CD4-positive, alpha-beta T cell treated with Interleukin-4 for 4 hours (primary cell): ENCODE results near the gene AUTS2.
A peak's percentile ranks its signal among the peaks of the same experiment; 100 is the strongest.
"Not testable (repeated sequence)": the region's sequence is repeated elsewhere in the genome, so short reads cannot be mapped to it uniquely, and the experiment has no call there.

Experiments
- DNase-seq: peaks from one replicate; pipeline ENCODE4 v3.0.0-alpha.2; 2020

The AUTS2 gene

DNA sequence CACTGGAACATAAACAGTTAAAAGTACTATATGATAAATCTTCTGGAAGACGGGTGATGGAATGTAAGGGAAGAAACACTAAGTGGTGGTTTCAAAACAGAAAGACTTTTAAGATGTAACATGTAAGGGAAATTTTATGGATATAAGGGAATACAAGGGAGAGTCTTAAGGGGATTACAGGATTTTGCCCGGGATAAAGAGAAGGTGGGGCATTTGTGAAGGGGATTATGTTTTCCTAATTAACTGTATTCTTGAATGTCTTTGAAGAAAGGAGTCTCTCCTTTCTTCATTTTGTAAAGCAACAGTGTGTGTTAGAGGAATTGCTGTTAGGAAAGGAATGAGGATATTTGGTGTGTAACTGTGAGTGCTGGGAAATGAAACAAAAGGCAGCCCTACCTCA lies 745.2 kb downstream of the AUTS2 start:
- DNase-seq, result no peak

DNA sequence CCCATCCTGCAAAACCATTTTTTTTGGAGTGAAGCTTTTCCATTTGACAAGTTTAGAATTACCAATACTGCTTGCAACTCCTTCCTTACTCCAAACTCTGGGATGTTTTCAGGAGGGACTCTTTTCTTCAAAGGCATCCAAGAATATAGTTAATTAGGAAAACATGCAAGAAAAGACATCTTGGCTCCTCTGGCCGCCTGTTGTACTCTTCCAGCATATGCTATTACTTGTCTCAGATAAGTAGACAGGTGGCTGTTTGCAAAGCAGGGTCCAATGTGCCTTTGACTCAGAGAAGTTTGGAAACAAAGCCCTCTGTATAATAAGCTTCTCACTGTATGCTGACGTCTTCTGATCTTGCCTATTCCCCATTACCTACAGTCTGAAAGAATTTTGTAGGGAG lies 746.5 kb downstream of the AUTS2 start:
- DNase-seq, result no peak

DNA sequence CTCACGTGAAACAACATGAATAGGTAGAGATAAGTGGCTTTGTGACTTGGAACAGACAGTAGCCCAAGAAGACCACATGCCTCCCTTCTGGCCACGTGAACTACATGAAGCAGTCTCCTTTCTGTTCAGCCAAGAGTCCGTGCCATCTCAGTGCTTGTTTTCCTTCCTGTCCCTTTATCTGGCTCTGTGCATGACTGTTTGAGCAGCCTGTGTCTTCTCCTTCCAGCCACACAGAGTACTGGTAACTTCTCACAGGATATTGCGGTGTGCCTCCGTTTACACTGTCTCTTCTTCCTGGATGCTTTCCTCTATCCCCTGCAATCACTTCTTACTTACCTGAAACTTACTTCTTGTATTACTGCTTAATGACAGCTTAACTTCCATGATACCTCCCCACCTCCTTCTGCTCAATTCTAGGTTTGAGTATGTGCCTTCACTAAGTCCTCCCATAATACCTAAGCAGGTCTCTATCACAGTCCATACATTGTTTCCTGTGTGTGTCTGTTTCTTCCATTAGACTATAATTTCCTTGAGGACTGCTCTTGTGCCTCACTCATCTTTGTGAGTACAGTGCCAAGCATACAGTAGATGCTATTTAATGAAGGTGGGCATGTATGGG lies 748.7 kb downstream of the AUTS2 start:
- DNase-seq, result no peak

DNA sequence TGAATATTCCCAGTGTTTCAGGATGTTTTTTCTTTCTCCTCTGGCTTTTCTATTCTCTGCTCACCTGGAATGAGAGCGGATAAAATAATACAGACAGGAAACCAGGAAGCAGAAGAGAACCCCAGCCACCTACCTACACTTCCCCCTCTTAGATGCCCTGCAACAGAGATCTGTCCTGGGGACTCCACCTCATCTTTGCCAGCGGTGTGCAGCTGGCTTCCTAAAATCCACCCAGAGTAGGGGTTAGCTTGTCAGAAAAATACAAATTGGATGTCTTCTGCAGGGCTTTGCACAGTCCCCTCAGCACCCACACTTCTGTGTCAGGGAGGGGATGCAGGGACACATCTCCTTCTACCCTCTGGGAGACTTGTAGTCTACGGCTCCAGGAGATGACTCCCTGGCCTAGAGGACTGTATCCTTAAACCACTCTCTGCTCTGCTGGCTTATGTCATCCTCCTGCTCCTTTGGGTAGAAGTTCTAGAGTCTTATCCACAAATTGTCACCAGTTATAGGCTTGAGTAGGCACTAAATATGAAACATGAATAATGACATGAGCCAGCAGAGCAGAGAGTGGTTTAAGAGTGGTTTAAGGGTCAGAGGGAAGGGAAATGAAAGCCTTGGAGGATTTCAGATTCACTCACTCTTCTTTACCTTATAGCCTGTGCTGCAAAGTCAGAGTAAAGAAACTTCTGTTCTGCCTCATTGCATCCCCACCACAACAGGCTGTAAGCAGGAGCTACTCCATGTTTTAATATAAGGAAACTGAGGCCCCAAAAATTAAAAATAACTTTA lies 749.4 kb downstream of the AUTS2 start:
- no peak for DNase-seq

DNA sequence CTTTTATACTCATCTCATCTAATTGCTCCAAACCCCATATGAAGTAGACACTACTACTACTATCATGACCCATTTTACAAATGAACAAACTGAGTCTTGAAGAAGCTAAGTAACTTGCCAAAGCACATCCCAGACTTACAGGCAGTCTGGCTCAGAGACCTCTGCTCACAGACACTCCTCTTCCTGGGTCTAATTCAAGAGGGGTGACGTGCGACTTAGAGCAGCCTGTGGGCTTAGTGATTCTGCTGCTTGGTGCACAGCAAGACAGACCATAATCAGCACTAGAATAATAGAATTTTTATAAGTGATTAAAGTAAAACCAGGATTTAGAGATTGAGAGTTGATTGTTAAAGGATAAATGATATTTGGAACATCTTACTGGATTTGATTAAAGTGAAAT lies 750.8 kb downstream of the AUTS2 start:
- DNase-seq, result no peak

DNA sequence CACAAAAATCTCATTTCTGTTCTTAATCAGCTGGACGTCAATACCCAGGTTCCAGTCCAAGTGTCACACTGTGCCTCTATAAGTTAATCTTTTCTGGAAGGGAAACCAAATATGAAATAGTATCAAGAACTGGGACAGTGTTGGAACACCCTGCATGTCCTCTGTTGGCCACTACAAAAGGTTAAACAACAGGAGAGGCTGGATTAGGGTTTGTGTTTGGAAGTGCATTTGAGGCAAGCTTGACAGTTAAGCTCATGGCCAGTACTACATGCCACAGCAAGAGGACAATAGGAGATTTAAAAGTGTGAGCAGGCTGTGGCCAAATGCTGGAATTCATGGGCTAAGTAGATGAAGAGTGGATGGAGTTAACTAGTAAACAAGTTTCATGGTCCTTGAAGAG lies 751.5 kb downstream of the AUTS2 start:
- DNase-seq, result no peak

DNA sequence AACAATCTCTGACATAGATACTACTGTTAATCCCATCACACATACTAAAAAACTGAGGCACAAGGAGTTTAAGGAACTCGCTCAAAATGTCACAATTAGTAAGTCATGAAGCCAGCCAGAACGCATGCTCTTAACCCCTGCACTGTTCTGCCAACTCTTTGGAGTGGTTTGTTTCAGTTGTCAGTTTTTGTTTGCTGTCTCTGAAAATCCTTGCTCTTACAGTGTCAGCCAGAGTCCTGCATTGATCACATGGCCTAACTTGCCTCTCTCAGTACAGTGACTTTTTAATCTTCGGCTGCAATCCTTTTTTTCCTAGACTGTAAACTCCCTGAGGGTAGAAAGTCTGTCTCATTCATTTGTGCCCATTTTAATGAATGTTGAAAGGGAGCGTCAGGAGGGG lies 753.8 kb downstream of the AUTS2 start:
- no peak for DNase-seq

DNA sequence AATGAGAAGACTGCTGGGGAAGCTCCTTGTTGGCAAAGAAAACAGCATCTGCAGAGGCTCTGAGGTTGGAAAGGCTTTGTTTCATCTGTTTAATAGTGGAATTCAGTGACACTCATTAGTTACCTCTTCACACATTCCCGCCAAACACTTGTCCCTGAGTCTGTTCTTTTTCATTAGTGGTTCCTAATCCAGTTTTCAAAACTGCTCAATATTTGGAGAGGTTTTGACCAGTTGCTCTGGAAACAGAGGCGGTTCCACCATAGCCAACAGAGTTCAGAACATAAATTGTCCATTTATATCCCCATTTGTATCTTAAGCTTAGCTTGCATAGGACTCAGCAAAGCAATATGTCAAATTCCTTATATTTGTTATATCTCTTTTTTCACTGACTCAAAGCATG lies 754.6 kb downstream of the AUTS2 start:
- DNase-seq, result no peak

DNA sequence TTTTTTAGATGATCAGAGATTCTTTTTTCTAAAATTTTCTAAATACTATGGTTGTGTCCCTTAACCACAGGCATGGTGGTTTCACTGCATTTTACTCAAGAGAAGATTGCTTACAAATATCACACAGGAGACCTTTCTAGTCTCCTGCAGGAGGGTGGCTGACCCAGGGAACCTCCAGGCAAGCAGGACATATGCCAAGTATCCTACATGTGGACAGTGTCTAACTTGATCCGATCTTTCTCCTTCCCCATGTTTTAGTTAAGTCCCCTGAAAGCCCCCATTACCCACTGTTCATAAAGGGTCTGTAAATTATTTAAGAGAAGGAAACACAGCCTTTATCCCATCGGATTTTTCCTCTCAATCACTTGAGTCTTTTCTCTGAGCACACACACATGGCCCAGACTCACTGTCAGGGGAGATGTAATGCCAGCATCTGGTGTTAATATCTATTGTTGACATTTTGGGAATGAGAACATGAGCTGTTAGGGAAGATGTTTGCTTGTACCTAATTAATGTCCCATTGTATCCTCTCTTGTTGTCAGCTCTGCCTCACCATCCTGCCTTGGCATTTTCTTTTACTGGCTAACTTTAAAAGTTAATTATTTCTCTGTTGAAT lies 755.2 kb downstream of the AUTS2 start:
- no peak for DNase-seq

DNA sequence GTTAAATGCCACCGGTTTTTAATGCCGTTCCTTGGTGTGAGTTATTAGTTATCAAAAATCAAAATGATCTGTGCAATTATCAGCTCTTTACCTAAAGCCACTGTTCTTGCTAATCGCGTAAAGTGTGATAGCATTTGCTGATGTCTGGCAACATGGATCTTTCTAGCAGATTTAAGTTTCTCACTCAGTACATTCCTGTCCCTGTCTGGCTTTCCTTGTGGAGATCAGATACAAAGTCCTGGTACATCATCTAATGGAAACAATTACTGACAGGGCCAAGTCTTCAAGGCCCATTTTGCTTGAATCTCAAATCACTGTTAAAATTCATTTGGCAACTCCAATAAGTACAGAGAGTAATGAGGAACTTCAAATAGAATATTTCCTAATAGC lies 755.7 kb downstream of the AUTS2 start:
- DNase-seq, result no peak

DNA sequence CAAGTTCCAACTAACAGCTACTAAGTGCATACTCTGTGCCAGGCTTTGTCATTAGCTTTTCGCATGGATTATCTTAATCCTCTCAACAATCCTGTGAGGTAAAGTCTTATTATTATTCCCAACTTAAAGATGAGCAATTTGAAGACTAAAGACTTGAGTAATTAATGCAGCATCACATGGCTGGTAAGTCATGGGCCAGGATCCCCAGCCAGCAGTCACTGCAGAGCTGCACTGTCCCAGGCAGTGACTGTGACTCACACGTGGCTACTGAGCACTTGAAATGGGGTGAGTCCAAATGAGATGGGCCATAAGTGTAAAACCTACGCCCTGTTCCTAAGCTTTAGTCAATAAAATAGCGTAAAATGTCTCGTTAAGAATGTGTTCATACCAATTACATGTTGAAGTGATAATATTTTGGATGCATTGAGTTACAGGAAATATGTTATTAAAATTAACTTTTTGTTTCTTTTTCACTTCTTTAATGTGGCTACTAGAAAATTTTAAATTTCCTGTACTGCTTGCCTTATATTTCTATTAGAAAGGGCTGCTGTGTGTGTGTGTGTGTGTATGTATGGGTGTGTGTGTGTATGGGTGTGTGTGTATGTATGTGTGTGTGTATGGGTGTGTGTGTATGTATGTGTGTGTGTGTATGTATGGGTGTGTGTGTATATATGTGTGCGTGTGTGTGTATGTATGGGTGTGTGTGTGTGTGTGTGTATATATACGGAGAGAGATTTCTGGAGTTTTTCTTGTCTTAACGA lies 756.3 kb downstream of the AUTS2 start:
- no peak for DNase-seq

DNA sequence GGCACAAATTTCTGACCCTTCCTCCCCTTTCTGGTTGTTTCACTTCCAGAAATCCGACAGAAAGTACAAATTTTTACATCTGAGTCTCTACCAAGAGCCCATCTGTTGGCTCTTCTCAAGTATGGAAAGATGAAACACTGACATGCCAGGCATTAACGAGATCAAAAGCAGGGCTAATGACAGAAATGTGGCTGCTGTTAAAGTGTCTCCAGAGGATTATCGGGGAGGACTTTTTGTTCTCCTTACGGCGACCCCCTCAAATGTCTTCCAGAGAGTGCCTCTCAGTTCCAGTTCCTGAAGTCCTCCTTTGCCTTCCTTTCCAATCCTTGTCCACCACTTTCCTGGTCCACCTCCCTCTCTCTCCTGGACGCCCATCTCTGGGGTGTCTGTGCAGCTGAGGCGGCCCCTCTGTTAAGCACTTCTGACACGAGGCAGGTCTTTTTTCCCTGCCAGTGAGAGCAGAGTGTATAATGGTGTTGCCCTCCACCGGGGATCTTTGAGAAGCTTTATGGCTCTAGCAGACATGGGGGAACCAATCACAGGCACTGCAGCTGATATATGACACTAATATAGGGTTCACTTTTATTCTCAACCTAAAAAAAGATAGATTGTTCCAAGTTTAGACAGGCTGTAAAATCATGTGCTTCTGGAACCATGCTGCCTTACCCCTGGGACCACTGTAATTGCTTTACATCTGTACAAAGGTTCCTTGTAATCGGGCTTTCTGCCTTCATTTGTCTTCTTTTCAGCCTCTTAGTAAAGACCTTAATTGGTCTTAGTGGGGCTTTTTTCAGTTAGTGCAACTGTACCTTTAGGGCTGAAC lies 757.1 kb downstream of the AUTS2 start:
- DNase-seq, result no peak

DNA sequence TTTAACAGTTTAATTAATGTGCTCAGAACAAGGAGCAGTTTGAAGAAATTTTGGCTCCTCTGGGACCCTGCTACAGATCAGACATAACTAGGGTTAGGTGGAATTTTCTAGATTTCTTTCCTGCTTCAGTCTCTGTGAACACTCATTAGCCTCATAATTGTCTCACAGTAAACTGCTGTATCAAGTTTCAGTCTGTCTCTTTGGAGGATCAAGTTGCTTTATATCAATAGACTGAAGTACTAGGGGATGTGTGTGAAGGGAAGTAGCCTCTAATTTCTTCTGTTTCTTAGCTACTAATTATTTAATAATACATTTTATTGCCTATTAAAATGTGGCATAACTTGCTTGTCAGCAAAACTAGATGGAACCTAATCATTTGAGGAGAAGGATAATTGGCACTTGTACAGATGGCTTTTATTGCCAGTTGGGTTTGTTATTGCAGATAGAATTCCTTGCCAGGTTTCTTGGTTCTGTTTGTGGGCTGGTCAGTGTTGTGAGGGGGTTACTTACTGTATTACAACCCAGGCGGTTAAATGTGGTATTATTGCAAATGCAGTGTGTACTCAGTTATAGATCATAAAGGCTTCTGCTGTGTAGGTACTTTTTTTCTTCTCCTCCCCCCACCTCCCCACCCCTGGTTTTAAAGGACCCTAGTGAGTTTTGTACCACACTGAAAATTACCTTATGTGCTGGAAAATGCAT lies 758.0 kb downstream of the AUTS2 start:
- DNase-seq, result no peak

DNA sequence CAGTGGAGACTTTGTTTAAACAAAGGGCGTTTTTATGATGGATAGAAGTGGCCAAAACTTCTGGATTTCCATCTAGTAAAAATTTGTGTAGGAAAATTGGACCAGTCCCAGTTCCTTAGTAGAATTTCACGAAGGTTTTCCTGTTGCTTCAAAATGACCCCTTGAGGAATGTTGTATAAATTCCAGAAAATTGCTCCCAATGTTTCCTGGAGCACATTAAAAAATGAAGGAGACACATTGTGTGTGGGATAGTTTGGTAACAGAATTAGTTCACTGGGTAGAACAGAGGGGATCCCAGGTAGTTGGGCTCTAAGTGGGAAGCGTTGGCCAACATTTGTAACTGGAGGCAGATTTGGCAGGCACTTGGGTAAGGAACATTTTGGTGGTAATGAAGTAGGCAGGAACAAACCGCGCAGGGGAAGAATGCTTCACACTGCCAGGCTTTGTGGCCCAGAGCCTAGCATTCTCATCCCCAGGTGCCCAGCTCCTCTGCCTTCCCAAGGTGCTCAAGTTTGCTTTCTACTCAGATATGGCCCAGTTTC lies 758.6 kb downstream of the AUTS2 start:
- DNase-seq, result no peak

DNA sequence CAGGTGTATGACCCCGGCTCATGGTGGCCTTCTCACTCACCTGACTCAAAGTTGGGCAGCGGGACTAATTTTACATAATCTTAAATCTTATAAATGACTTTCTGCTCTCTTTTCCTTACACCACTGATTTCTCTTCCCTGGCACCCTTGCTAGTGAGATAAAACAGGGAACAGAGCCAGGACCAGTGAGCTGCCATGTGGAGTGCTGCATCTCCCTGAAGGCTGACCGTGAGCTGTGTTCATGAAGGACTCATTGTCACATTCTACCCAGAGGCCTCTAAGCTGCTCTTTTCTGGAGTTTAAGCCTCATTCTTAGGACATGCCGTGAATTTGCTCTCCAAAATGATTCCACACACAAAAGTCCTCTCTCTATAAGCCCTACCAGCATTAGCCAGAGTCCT lies 762.3 kb downstream of the AUTS2 start:
- no peak for DNase-seq

DNA sequence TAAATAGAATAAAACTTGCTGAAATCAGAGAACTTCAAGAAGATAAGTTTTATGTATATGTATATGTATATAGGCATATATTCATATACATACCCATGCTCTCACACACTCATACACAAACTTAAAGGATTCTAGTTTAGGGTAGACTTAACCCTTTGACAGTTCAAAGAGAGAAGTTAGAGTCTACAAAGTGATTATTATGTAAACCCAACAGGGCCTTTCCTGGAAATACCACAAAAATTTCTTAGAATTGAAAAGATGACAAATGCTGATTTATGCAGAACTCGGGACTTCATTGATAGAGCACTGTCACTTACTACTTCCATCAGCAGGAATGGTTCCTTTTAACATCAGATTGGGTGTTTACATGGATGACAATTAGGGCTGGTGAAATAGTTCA lies 763.5 kb downstream of the AUTS2 start:
- peak; percentile 22 for DNase-seq

DNA sequence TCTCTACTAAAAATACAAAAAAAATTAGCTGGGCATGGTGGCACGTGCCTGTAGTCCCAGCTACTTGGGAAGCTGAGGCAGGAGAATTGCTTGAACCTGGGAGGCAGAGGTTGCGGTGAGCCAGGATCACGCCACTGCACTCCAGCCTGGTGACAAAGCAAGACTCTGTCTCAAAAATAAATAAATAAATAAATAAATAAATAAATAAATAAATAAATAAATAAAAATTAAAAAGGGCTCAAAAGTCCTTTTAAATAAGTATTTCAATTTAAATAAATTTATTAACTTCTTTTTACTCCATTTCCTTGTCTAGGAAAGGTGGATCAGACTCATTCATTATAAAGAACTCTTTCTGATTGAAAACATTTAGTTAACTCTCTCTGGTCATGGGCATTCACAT lies 766.1 kb downstream of the AUTS2 start:
- not testable (repeated sequence) for DNase-seq

DNA sequence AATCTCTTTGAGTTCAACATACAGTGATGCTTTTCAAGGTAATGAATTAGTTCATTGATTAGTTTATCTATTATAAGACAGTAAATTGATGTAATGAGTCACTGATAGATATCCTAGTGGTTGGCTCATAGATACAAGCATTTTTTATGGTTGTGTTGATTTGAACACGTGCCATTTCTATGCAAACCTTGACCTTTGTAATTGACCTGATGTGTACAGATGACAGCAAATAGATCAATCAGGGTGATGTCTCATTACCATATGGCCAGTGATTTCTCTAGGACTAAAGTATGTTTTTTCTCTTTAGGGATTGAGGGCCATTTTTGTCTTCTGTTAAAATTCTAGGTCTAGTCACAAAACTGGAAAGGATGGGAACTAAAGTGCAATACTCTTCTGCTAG lies 773.4 kb downstream of the AUTS2 start:
- no peak for DNase-seq

DNA sequence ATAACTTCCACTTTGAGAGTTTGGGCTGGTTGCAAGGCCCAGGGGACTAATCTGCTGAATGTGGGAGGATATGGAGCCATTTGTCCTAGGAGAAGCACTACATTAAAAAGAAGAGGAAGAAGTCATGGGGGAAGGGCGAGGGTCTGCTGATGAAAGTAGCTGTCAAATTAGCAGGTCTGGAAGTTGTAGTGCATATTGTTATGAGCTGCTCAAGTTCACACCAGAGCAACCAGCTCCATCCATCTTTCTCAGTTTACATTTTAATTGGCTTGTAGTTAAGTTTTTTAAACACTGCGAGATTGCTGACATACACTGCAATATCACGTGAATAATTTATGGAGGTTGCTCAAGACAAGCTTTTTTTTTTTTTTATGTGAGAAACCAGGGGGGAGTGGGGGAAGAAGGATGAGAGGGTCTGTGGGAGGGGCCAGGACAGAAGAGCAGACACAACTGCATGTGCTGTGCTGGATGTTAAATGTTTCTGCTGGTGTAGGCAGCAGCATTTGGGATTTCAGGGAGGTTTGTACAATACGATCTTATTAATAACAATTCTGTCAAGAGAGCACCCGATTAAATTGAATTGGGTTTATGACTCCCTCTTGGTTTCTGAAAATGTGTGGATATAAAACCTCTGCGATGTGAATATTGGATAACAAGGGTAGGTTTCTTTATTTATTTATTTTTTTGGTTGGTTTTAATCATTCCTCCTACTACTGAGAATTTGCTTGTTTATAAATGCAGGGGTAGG lies 774.7 kb downstream of the AUTS2 start:
- no peak for DNase-seq

DNA sequence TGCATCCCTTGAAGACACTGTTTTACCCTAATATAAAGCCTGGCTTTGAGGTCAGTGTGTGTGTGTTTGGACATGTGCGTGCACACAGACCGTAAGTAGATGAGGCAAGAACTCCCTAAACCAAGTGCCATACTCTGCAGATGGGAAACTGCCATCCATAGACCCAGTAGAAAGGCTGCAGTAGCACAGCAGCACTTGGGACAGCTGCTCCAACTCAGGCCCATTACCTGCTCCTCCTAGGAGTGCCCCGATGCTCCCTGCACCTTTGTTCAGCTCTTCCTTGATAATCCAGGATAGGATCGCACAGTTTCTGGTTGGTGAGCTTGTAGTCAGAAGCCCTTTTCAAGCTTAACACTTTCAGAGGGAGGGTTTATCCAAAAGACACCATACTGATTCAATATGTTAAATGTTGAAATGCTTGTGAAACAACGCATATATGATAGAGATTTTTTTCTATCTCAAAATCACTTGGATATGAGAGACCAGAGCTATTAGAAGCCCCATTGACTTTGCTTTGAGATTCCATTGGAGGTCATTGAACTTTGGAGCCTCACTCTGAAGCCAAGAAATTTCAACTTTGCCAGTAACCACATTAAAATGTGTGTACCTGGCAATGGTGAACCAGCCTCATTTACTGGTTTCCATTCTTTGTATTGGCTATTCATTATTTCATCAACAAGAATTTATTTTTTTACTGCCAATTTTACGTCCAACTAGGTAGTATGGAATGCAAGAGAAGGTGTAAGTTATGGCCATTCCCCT lies 776.7 kb downstream of the AUTS2 start:
- no peak for DNase-seq
